HepG2 (cell line): Measurements from ENCODE around the gene P2RX6. TPM values are rescaled to one million over a fixed set of nuclear protein-coding genes. Genes with fewer than 3 reads are reported as not detected.

Experiments
- BCL3 ChIP-seq: sonication (generic); formaldehyde crosslinking; IDR thresholded peaks from 2 replicates; pipeline ENCODE4 v1.5.1; 2020; ENCODE audit warnings: mild to moderate bottlenecking, missing genetic modification reagents, moderate library complexity
- CEBPB ChIP-seq: IDR thresholded peaks from 2 replicates; pipeline ENCODE4 v1.6.1; 2011; ENCODE audit warnings: low read depth, low read length, improper control_type of control experiment, borderline replicate concordance
- DRAP1 ChIP-seq: IDR thresholded peaks from 2 replicates; pipeline ENCODE4 v1.6.1; 2016; ENCODE audit warnings: missing genetic modification reagents, missing compliant biosample characterization
- HDAC2 ChIP-seq: sonication (generic); formaldehyde crosslinking; IDR thresholded peaks from 2 replicates; pipeline ENCODE4 v1.4.0; 2020; ENCODE audit warnings: missing genetic modification reagents
- HMG20B ChIP-seq: conservative IDR thresholded peaks from 2 replicates; pipeline ENCODE4 v1.6.1; 2016; ENCODE audit warnings: missing genetic modification reagents, missing compliant biosample characterization
- HMGA1 ChIP-seq: sonication (generic); formaldehyde crosslinking; conservative IDR thresholded peaks from 2 replicates; pipeline ENCODE4 v1.4.0; 2020; ENCODE audit warnings: missing genetic modification reagents
- KLF11 ChIP-seq: IDR thresholded peaks from 2 replicates; pipeline ENCODE4 v1.6.1; 2016; ENCODE audit warnings: missing compliant biosample characterization
- MAFG ChIP-seq: sonication (generic); formaldehyde crosslinking; IDR thresholded peaks from 2 replicates; pipeline ENCODE4 v1.5.1; 2020; ENCODE audit warnings: mild to moderate bottlenecking, missing genetic modification reagents
- NR2C2 ChIP-seq: sonication (generic); formaldehyde crosslinking; IDR thresholded peaks from 2 replicates; pipeline ENCODE4 v1.4.0; 2020; ENCODE audit warnings: missing genetic modification reagents, mild to moderate bottlenecking, moderate library complexity, borderline replicate concordance
- POLR2A ChIP-seq, 2 experiments: IDR thresholded peaks; 2 replicates each; pipeline ENCODE4 v1.6.1; 2011; ENCODE audit warnings: low read depth in 2 of 2, low read length in 2 of 2, mild to moderate bottlenecking in 1 of 2, moderate library complexity in 1 of 2; ENCODE audit not compliant: insufficient read depth in 1 of 2
- REL ChIP-seq: sonication (generic); formaldehyde crosslinking; conservative IDR thresholded peaks from 2 replicates; pipeline ENCODE4 v1.8.0; 2022; ENCODE audit warnings: mild to moderate bottlenecking, missing genetic modification reagents, moderate library complexity
- TEAD2 ChIP-seq: sonication (generic); formaldehyde crosslinking; IDR thresholded peaks from 2 replicates; pipeline ENCODE4 v1.9.0; 2021; ENCODE audit warnings: missing genetic modification reagents
- TEF ChIP-seq: sonication (generic); formaldehyde crosslinking; IDR thresholded peaks from 2 replicates; pipeline ENCODE4 v1.5.0; 2020; ENCODE audit warnings: missing genetic modification reagents
- XBP1 ChIP-seq: sonication (generic); formaldehyde crosslinking; IDR thresholded peaks from 2 replicates; pipeline ENCODE4 v1.5.0; 2020; ENCODE audit warnings: missing genetic modification reagents
- XRCC5 ChIP-seq: fragments of 200-400 bp; formaldehyde crosslinking; optimal IDR thresholded peaks from 2 replicates; pipeline ENCODE3; 2017; ENCODE audit warnings: mild to moderate bottlenecking, low read length
- ZBED4 ChIP-seq: sonication (generic); formaldehyde crosslinking; IDR thresholded peaks from 2 replicates; pipeline ENCODE4 v1.4.0; 2020; ENCODE audit warnings: missing genetic modification reagents, borderline replicate concordance
- ZFP37 ChIP-seq: sonication (generic); formaldehyde crosslinking; IDR thresholded peaks from 2 replicates; pipeline ENCODE4 v1.4.0; 2020; ENCODE audit warnings: missing genetic modification reagents, borderline replicate concordance
- ZNF264 ChIP-seq: sonication (generic); formaldehyde crosslinking; IDR thresholded peaks from 2 replicates; pipeline ENCODE4 v1.4.0; 2020; ENCODE audit warnings: missing genetic modification reagents
- ZNF562 ChIP-seq: sonication (generic); formaldehyde crosslinking; IDR thresholded peaks from 2 replicates; pipeline ENCODE4 v1.8.0; 2022; ENCODE audit warnings: missing genetic modification reagents, borderline replicate concordance
- ZNF577 ChIP-seq: sonication (generic); formaldehyde crosslinking; IDR thresholded peaks from 2 replicates; pipeline ENCODE4 v1.4.0; 2020; ENCODE audit warnings: mild to moderate bottlenecking, low read depth, missing genetic modification reagents, borderline replicate concordance
- ZNF597 ChIP-seq: sonication (generic); formaldehyde crosslinking; IDR thresholded peaks from 2 replicates; pipeline ENCODE4 v1.5.0; 2020; ENCODE audit warnings: missing genetic modification reagents
- ZNF709 ChIP-seq: sonication (generic); formaldehyde crosslinking; IDR thresholded peaks from 2 replicates; pipeline ENCODE4 v1.5.0; 2020; ENCODE audit warnings: mild to moderate bottlenecking, missing genetic modification reagents
- ZNF777 ChIP-seq: sonication (generic); formaldehyde crosslinking; IDR thresholded peaks from 2 replicates; pipeline ENCODE4 v1.4.0; 2020; ENCODE audit warnings: missing genetic modification reagents
- polyA plus RNA-seq, 8 experiments: library from polyadenylated mRNA; depleted of rRNA in 3 of 8; stranded (reverse) in 7 of 8; unstranded in 1 of 8; fragments of >200 nt; fragmentation: Illumina TruSeq in 4 of 8; extraction: Trizol in 4 of 8; gene quantifications; 2 replicates each; pipeline versions ENCODE4 v1.2.1 to v1.2.3, GENCODE V29; 2011 to 2016; ENCODE audit warnings: low read depth in 4 of 8, missing spikeins in 1 of 8, mixed read lengths in 1 of 8; ENCODE audit not compliant: insufficient read depth in 1 of 8
- total RNA-seq, 5 experiments: library from RNA; depleted of rRNA; stranded (reverse); fragments of >200 nt; fragmentation: Illumina TruSeq; extraction: Trizol; gene quantifications; 2 replicates each; pipeline ENCODE4 v1.2.3, GENCODE V29; 2016; ENCODE audit warnings: low read depth in 1 of 5

Gene P2RX6
- total and polyA plus RNA-seq, 2 of the 13 experiments (the other 11 are each of a cell fraction or from before 2014, with no cell fraction given) = 0.04 to 0.12 TPM

GRCh38 chr22:21001601-21002325 lies 13.2 kb upstream of the P2RX6 start, which contains the start of gene THAP7 (continued):
- TF ChIP-seq TEF (CRISPR knock-in tag) (no peak), POLR2A (IDR thresholded peaks at IDR 0.05; ENCODE audit: insufficient read depth in 1 of 2, low read depth in 2 of 2, low read length in 2 of 2) (peak; percentile 83 to 85), ZNF709 (CRISPR knock-in tag) (peak; percentile 92), KLF11 (peak; percentile 94), ZNF597 (CRISPR knock-in tag) (no peak), TEAD2 (CRISPR knock-in tag) (0 out of 2 replicates have a peak, but pooled peaks have one; percentile 14), ZBED4 (CRISPR knock-in tag) (peak; percentile 56; the same call in 1 of the 2 replicates), HMG20B (no peak), ZNF562 (peak; percentile 72; the same call in 1 of the 2 replicates), CEBPB (no peak), HDAC2 (CRISPR knock-in tag) (peak; percentile 79), MAFG (CRISPR knock-in tag) (0 out of 2 replicates have a peak, but pooled peaks have one; percentile 6), ZNF264 (CRISPR knock-in tag) (0 out of 2 replicates have a peak, but pooled peaks have one; percentile 30), ZFP37 (CRISPR knock-in tag) (0 out of 2 replicates have a peak, but pooled peaks have one; percentile 81), XRCC5 (no peak), DRAP1 (CRISPR knock-in tag) (no peak; the same call in 1 of the 2 replicates), ZNF577 (no peak), XBP1 (CRISPR knock-in tag) (no peak), BCL3 (CRISPR knock-in tag) (no peak; the same call in none of the 2 replicates), REL (CRISPR knock-in tag) (peak; percentile 70; the same call in 1 of the 2 replicates), ZNF777 (CRISPR knock-in tag) (0 out of 2 replicates have a peak, but pooled peaks have one; percentile 24), NR2C2 (CRISPR knock-in tag) (peak; percentile 72), HMGA1 (CRISPR knock-in tag) (no peak)
